ENCODE measurements around the gene FKRP. TPM values are rescaled to one million over a fixed set of nuclear protein-coding genes. Genes with fewer than 3 reads are reported as not detected.

FKRP gene
- total and polyA plus RNA-seq, 2 of the 13 experiments (the other 11 are each of a cell fraction or from before 2014, with no cell fraction given) = 7.3 to 9.8 TPM

GRCh38 chr19:46730187-46730586 lies 15.7 kb upstream of the FKRP start (continued):
- no peak for TF ChIP-seq PCBP2 (optimal IDR thresholded peaks at IDR 0.05; ENCODE audit: low read depth, low read length, poor library complexity, severe bottlenecking)

GRCh38 chr19:46730595-46730994 lies 15.3 kb upstream of the FKRP start:
- BruUV-seq (replicated peaks) = no TSS peak
- no peaks in the 10 kb centered on the region for H3K4me1 ChIP-seq (ENCODE audit: insufficient read depth, low read length)
- in situ Hi-C loops (cut with HindIII; ENCODE audit: extremely low pct_ligation_motif_present, low pct_unique_long_range_greater_than_20kb) (no loop called here), intact Hi-C loops (cut with micrococcal nuclease; ENCODE audit: unreplicated experiment) (no loop called here)
- no peak overlapping the region for H3K27ac ChIP-seq (ENCODE audit: extremely low read length, insufficient read depth, low read length)
- no peak overlapping the region for H3K4me2 ChIP-seq (ENCODE audit: low read depth, low read length)
- CTCF ChIA-PET (ENCODE audit: low intra/inter-chr PET ratio, low total read pairs) = no interaction called here
- no peak overlapping the region for H2AFZ ChIP-seq (ENCODE audit: low read length)
- TF ChIP-seq ZNF614 (CRISPR knock-in tag; IDR thresholded peaks at IDR 0.05; ENCODE audit: borderline replicate concordance) (no peak), RBM22 (optimal IDR thresholded peaks at IDR 0.05; ENCODE audit: low read length) (peak; percentile 15)
- no peak for FAIRE-seq
- peaks cover 58 to 90% of the 10 kb centered on the region in 2 experiments for H3K36me3 ChIP-seq (replicated peaks in 1 of 2; ENCODE audit: control insufficient read depth in 1 of 2, insufficient read depth in 2 of 2, low read length in 2 of 2)
- no peak for DNase-seq (ENCODE audit: low spot score)
- POLR2A ChIA-PET = no interaction called here
- WGBS (ENCODE audit: low lambda C conversion rate) = 100% methylated on average over 9 of the region's 14 CpGs
- no peaks in the 10 kb centered on the region for H3K27me3 ChIP-seq (ENCODE audit: control insufficient read depth in 1 of 2, insufficient read depth in 2 of 2, low read length in 2 of 2)
- no peak overlapping the region for H3K9ac ChIP-seq (ENCODE audit: insufficient read depth, low read depth, low read length)
- H3K79me2 ChIP-seq (ENCODE audit: insufficient read depth, low read length) = no peaks in the 10 kb centered on the region
- no peak overlapping the region for H3K4me3 ChIP-seq (replicated peaks in 1 of 3; ENCODE audit: insufficient read depth in 1 of 3, low read depth in 2 of 3, low read length in 3 of 3)
- no peak for ATAC-seq
- H3K9me3 ChIP-seq (ENCODE audit: low read length) = no peaks in the 10 kb centered on the region
- H4K20me1 ChIP-seq (ENCODE audit: insufficient read depth, low read length) = peaks cover 13% of the 10 kb centered on the region; the same call in 1 of the 2 replicates

DNA sequence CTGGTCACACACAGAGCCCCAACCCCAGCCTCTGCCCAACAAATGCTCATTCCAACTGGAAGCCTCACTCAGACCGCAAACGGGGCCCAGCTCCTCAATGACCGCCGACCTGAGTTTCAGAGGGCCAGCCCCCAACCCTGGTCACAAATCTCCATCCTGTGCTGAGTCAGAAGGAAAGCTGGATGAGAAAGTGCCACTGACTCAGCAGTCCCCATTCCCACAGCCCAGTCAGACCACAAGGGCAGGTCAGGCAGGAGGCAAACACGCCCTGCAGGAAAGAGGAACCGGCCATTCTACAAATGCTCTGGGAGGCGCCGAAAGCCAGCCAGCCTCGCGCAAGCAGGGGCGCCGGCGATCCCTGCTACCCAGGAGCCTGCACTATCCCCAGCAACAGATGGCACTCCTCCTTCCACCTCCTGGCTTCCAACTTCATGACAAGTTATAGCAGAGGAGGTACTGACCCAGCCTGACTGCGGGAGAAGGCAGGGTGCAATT lies 14.8 kb upstream of the FKRP start:
- intact Hi-C loops (cut with micrococcal nuclease; ENCODE audit: unreplicated experiment) = no loop called here
- TF ChIP-seq, protein P1, sequence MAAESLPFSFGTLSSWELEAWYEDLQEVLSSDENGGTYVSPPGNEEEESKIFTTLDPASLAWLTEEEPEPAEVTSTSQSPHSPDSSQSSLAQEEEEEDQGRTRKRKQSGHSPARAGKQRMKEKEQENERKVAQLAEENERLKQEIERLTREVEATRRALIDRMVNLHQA (CRISPR knock-in tag; IDR thresholded peaks at IDR 0.05) = no peak
- no peak for TF ChIP-seq ZNF776 (CRISPR knock-in tag; IDR thresholded peaks at IDR 0.05)
- no peak for TF ChIP-seq TFAP4 (IDR thresholded peaks at IDR 0.05; ENCODE audit: borderline replicate concordance, low read depth)
- no peak for TF ChIP-seq KLF16 (CRISPR knock-in tag; IDR thresholded peaks at IDR 0.05)
- TF ChIP-seq ZNF24 (IDR thresholded peaks at IDR 0.05) = no peak
- TF ChIP-seq ZNF207 (IDR thresholded peaks at IDR 0.05; ENCODE audit: borderline replicate concordance) = no peak
- TF ChIP-seq THAP9 (CRISPR knock-in tag; IDR thresholded peaks at IDR 0.05; ENCODE audit: borderline replicate concordance) = no peak
- no peak for TF ChIP-seq MAZ (IDR thresholded peaks at IDR 0.05; ENCODE audit: borderline replicate concordance, low read depth, low read length)
- no peak for TF ChIP-seq MAZ (CRISPR knock-in tag; IDR thresholded peaks at IDR 0.05; ENCODE audit: low read depth)
- no peak for TF ChIP-seq CHD4 (IDR thresholded peaks at IDR 0.05; ENCODE audit: borderline replicate concordance, low read length)
- no peak for TF ChIP-seq SP140L (CRISPR knock-in tag; IDR thresholded peaks at IDR 0.05; ENCODE audit: borderline replicate concordance)
- Histone ChIP-seq H3K4me2 (ENCODE audit: low read depth, low read length) (no peak overlapping the region), H3K36me3 (replicated peaks in 1 of 2; ENCODE audit: control insufficient read depth in 1 of 2, insufficient read depth in 2 of 2, low read length in 2 of 2) (peaks cover 54 to 86% of the 10 kb centered on the region in 2 experiments), H3K79me2 (ENCODE audit: insufficient read depth, low read length) (no peaks in the 10 kb centered on the region), H4K20me1 (ENCODE audit: insufficient read depth, low read length) (peaks cover 13% of the 10 kb centered on the region; the same call in 1 of the 2 replicates), H3K27me3 (ENCODE audit: control insufficient read depth in 1 of 2, insufficient read depth in 2 of 2, low read length in 2 of 2) (no peaks in the 10 kb centered on the region), H3K9ac (ENCODE audit: insufficient read depth, low read depth, low read length) (no peak overlapping the region), H3K27ac (ENCODE audit: extremely low read length, insufficient read depth, low read length) (no peak overlapping the region), H3K9me3 (ENCODE audit: low read length) (no peaks in the 10 kb centered on the region), H3K4me3 (replicated peaks in 1 of 3; ENCODE audit: insufficient read depth in 1 of 3, low read depth in 2 of 3, low read length in 3 of 3) (no peak overlapping the region), H2AFZ (ENCODE audit: low read length) (no peak overlapping the region), H3K4me1 (ENCODE audit: insufficient read depth, low read length) (no peaks in the 10 kb centered on the region)
- POLR2A ChIA-PET = no interaction called here
- in situ Hi-C loops (cut with HindIII; ENCODE audit: extremely low pct_ligation_motif_present, low pct_unique_long_range_greater_than_20kb) = no loop called here
- WGBS (ENCODE audit: low lambda C conversion rate) = 94% methylated on average over 8 of the region's 14 CpGs
- CTCF ChIA-PET (ENCODE audit: low intra/inter-chr PET ratio, low total read pairs) = no interaction called here
- ATAC-seq (no peak), FAIRE-seq (no peak), DNase-seq (ENCODE audit: low spot score) (no peak)
- BruUV-seq (replicated peaks) = no TSS peak
